ENCODE measurements around the gene TAF3. TPM values are rescaled to one million over a fixed set of nuclear protein-coding genes. Genes with fewer than 3 reads are reported as not detected.
"Not testable (repeated sequence)": the region's sequence is repeated elsewhere in the genome, so short reads cannot be mapped to it uniquely, and the experiment has no call there.

Gene TAF3
- total and polyA plus RNA-seq, 11 donors = 5.7 to 14.0 (median 10.3) TPM

GRCh38 chr10:8023851-8024250 is 205.5 kb downstream of the TAF3 start:
- ATAC-seq (no peak), DNase-seq (no peak)
- WGBS, 4 donors = 91 to 93% (median 92%) methylated on average over 2 of the region's 2 CpGs
- Histone ChIP-seq H3K9me3 (no peaks in the 10 kb centered on the region), H3K27me3 (peaks cover 0 to 45% (median 9%) of the 10 kb centered on the region in 9 donors), H3K27ac (no peak overlapping the region), H3K4me3 (no peak overlapping the region), H3K4me1 (no peaks in the 10 kb centered on the region), H3K36me3 (no peaks in the 10 kb centered on the region)
- intact Hi-C loops (cut with DNase I) = no loop called here
- no peak for TF ChIP-seq CTCF (IDR thresholded peaks at IDR 0.05)
- no peak for TF ChIP-seq POLR2A (IDR thresholded peaks at IDR 0.05)

GRCh38 chr10:8026349-8027259 is 208.3 kb downstream of the TAF3 start:
- no peaks in the 10 kb centered on the region for H3K4me1 ChIP-seq
- peaks cover 0 to 69% (median 12%) of the 10 kb centered on the region in 9 donors for H3K27me3 ChIP-seq
- no peak for DNase-seq
- intact Hi-C loops (cut with DNase I) = no loop called here
- H3K9me3 ChIP-seq = no peaks in the 10 kb centered on the region
- WGBS, 4 donors = 40 to 51% (median 46%) methylated on average over 17 of the region's 17 CpGs
- no peak overlapping the region for H3K4me3 ChIP-seq
- no peaks in the 10 kb centered on the region for H3K36me3 ChIP-seq
- ATAC-seq = no peak
- no peak overlapping the region for H3K27ac ChIP-seq
- TF ChIP-seq CTCF (IDR thresholded peaks at IDR 0.05) (no peak), POLR2A (IDR thresholded peaks at IDR 0.05) (no peak)

DNA sequence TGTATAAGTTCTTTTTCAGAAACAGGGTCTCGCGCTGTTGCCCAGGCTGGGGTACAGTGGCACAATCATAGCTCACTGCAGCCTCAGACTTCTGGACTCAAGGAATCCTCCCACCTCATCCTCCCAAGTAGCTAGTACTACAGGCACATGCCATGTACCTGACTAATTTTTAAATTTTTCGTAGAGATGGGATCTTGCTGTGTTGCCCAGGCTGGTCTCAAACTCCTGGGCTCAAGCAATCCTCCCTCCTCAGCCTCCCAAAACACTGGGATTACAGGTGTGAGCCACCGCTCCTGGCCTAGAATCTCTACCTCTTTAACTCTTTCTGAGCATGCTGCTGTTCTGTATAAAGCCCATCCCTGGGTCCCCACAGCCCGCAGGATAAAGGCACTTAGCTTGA is 212.9 kb downstream of the TAF3 start:
- not testable (repeated sequence) for H3K9me3 ChIP-seq, H3K4me3 ChIP-seq, H3K27ac ChIP-seq, ATAC-seq, H3K36me3 ChIP-seq, DNase-seq
- Histone ChIP-seq H3K4me1 (peaks cover 0 to 30% (median 14%) of the 10 kb centered on the region in 12 donors), H3K27me3 (peaks cover 22 to 94% (median 56%) of the 10 kb centered on the region in 9 donors)
- WGBS, 4 donors = 91 to 98% (median 94%) methylated on average over 5 of the region's 5 CpGs
- intact Hi-C loops (cut with DNase I) = loop anchor here in 1 of 10 donors (10.0 kb wide), 1 partner anchor 1174 kb away; no protein-coding TSS in a partner anchor

- H3K4me3 ChIP-seq = no peak overlapping the region
- H3K36me3 ChIP-seq = no peaks in the 10 kb centered on the region
- WGBS, 4 donors = 85 to 95% (median 93%) methylated on average over 7 of the region's 7 CpGs
- TF ChIP-seq POLR2A (IDR thresholded peaks at IDR 0.05) = no peak
- TF ChIP-seq CTCF (IDR thresholded peaks at IDR 0.05) = no peak
- H3K9me3 ChIP-seq = no peaks in the 10 kb centered on the region
- no peak for DNase-seq
- no peak for ATAC-seq
- H3K27me3 ChIP-seq = peaks cover 34 to 95% (median 61%) of the 10 kb centered on the region in 9 donors
- H3K27ac ChIP-seq = no peak overlapping the region
- H3K4me1 ChIP-seq = peaks cover 0 to 43% (median 16%) of the 10 kb centered on the region in 12 donors
- intact Hi-C loops (cut with DNase I) = loop anchor here in 1 of 10 donors (10.0 kb wide), 1 partner anchor 1172 kb away; no protein-coding TSS in a partner anchor
These were observed 214.3 kb downstream of the TAF3 start for GRCh38 chr10:8032558-8032957.
